PC-3 (cell line): ENCODE results near the gene PASK. TPM values are rescaled to one million over a fixed set of nuclear protein-coding genes. Genes with fewer than 3 reads are reported as not detected.

ENCODE experiments used
- ATAC-seq: fragments of 200-7000 bp; cut with Tn5 transposase; 2 replicates; pipeline ENCODE4 v1.9.1; 2020; ENCODE audit warnings: mild to moderate bottlenecking, moderate library complexity
- BruUV-seq: library from RNA; stranded (reverse); fragments of 400-500 nt; replicated peaks from 2 replicates; lab custom pipeline; 2021; lab: Mats Ljungman, UMichigan
- CTCF ChIA-PET: fragments of 300-600 bp; sonication (Branson Sonifier 250); formaldehyde crosslinking; loops from one replicate; lab custom pipeline; 2022; ENCODE audit warnings: antibody characterized with exemption; lab: Charles Lee
- POLR2A ChIA-PET: fragments of 300-600 bp; sonication (Branson Sonifier 250); formaldehyde crosslinking; loops from one replicate; lab custom pipeline; 2022; ENCODE audit warnings: antibody characterized with exemption; ENCODE audit not compliant: unreplicated experiment; lab: Charles Lee
- DNase-seq: peaks from one replicate; pipeline ENCODE4 v3.0.0-alpha.2; 2015
- H2AFZ ChIP-seq: fragments of 300-600 bp; sonication (generic); 2 replicates; pipeline ENCODE4 v1.6.0; 2016; ENCODE audit warnings: antibody characterized with exemption, low read length
- H3F3A ChIP-seq: fragments of 300-600 bp; sonication (generic); one replicate; pipeline ENCODE4 v1.6.0; 2017; ENCODE audit warnings: antibody characterized with exemption, low read length, control low read depth, mild to moderate bottlenecking; ENCODE audit not compliant: unreplicated experiment
- H3K27ac ChIP-seq: fragments of 300-600 bp; sonication (generic); 2 replicates; pipeline ENCODE4 v1.5.1; 2016; ENCODE audit warnings: mild to moderate bottlenecking, low read length
- H3K27me3 ChIP-seq: fragments of 300-600 bp; sonication (generic); 2 replicates; pipeline ENCODE4 v1.6.1; 2016; ENCODE audit warnings: low read length, mixed read lengths
- H3K36me3 ChIP-seq: fragments of 300-600 bp; sonication (generic); 2 replicates; pipeline ENCODE4 v1.6.1; 2016; ENCODE audit warnings: low read depth, mixed run types, low read length, mixed read lengths
- H3K4me1 ChIP-seq: fragments of 300-600 bp; sonication (generic); 2 replicates; pipeline ENCODE4 v1.5.1; 2016; ENCODE audit warnings: low read length; ENCODE audit not compliant: insufficient read depth
- H3K4me2 ChIP-seq: fragments of 300-600 bp; sonication (generic); 2 replicates; pipeline ENCODE4 v1.6.0; 2016; ENCODE audit warnings: low read length
- H3K4me3 ChIP-seq: fragments of 300-600 bp; sonication (generic); 2 replicates; pipeline ENCODE4 v1.5.1; 2016; ENCODE audit warnings: mild to moderate bottlenecking, low read length, mixed read lengths
- H3K79me2 ChIP-seq: fragments of 300-600 bp; sonication (generic); 2 replicates; pipeline ENCODE4 v1.6.1; 2017; ENCODE audit warnings: low read length, mixed read lengths
- H3K9ac ChIP-seq: fragments of 300-600 bp; sonication (generic); 2 replicates; pipeline ENCODE4 v1.6.0; 2016; ENCODE audit warnings: mild to moderate bottlenecking, low read length
- H3K9me2 ChIP-seq: fragments of 300-600 bp; sonication (generic); replicated peaks from 2 replicates; pipeline ENCODE4 v1.6.1; 2016; ENCODE audit warnings: mixed run types, low read length, mixed read lengths
- H3K9me3 ChIP-seq: fragments of 300-600 bp; sonication (generic); 2 replicates; pipeline ENCODE4 v1.6.1; 2016; ENCODE audit warnings: low read length, mixed read lengths
- H4K20me1 ChIP-seq: fragments of 300-600 bp; sonication (generic); 2 replicates; pipeline ENCODE4 v1.6.1; 2016; ENCODE audit warnings: low read length, mixed read lengths
- CTCF ChIP-seq: fragments of 300-600 bp; sonication (generic); conservative IDR thresholded peaks from 2 replicates; pipeline ENCODE4 v1.5.1; 2017; ENCODE audit warnings: antibody characterized with exemption, low read depth, mild to moderate bottlenecking, low read length
- EZH2 ChIP-seq: fragments of 300-600 bp; sonication (generic); IDR thresholded peaks from one replicate; pipeline ENCODE4 v1.6.1; 2017; ENCODE audit warnings: antibody characterized with exemption, mild to moderate bottlenecking, low read length; ENCODE audit not compliant: unreplicated experiment
- EZH2phosphoT487 ChIP-seq: fragments of 300-600 bp; sonication (generic); IDR thresholded peaks from 2 replicates; pipeline ENCODE4 v1.6.1; 2018; ENCODE audit warnings: mild to moderate bottlenecking, antibody characterized with exemption, low read length, borderline replicate concordance
- intact Hi-C: fragments of 100-400 bp; cut with micrococcal nuclease; formaldehyde crosslinking; loops from 2 replicates; pipeline ENCODE4 v1.9.0; 2023
- total RNA-seq: library from RNA; depleted of rRNA; stranded (reverse); fragments of >200 nt; gene quantifications from 2 replicates; pipeline ENCODE4 v1.2.3, GENCODE V29; 2014

Gene PASK
- total RNA-seq, 1 experiment from 2014 or later, result 4.1 TPM

GRCh38 chr2:241131531-241131930, 17.7 kb downstream of the PASK start:
- no peak overlapping the region for H3K4me2 ChIP-seq
- DNase-seq (no peak), ATAC-seq (no peak)
- BruUV-seq, result no TSS peak
- POLR2A ChIA-PET, result no interaction called here
- intact Hi-C loops, result no loop called here
- CTCF ChIA-PET, result no interaction called here
- H3K27ac ChIP-seq, result no peak overlapping the region
- no peak overlapping the region for H3K4me3 ChIP-seq
- no peak overlapping the region for H3K9ac ChIP-seq
- no peaks in the 10 kb centered on the region for H3F3A ChIP-seq
- H2AFZ ChIP-seq, result no peak overlapping the region
- no peaks in the 10 kb centered on the region for H3K36me3 ChIP-seq
- H3K9me3 ChIP-seq, result no peaks in the 10 kb centered on the region
- no peaks in the 10 kb centered on the region for H3K27me3 ChIP-seq
- H3K4me1 ChIP-seq, result no peaks in the 10 kb centered on the region
- TF ChIP-seq EZH2 (no peak), CTCF (no peak), EZH2phosphoT487 (no peak)
- no peaks in the 10 kb centered on the region for H3K79me2 ChIP-seq
- H4K20me1 ChIP-seq, result no peaks in the 10 kb centered on the region
- no peaks in the 10 kb centered on the region for H3K9me2 ChIP-seq

- H3F3A ChIP-seq, result no peaks in the 10 kb centered on the region
- no peak overlapping the region for H3K4me3 ChIP-seq
- intact Hi-C loops, result no loop called here
- H3K9ac ChIP-seq, result no peak overlapping the region
- ATAC-seq (no peak), DNase-seq (no peak)
- no peaks in the 10 kb centered on the region for H3K79me2 ChIP-seq
- H2AFZ ChIP-seq, result no peak overlapping the region
- TF ChIP-seq CTCF, result no peak
- H4K20me1 ChIP-seq, result no peaks in the 10 kb centered on the region
- no peaks in the 10 kb centered on the region for H3K4me1 ChIP-seq
- H3K36me3 ChIP-seq, result no peaks in the 10 kb centered on the region
- no peak overlapping the region for H3K27ac ChIP-seq
- ChIA-PET POLR2A (no interaction called here), CTCF (no interaction called here)
- BruUV-seq, result no TSS peak
- H3K4me2 ChIP-seq, result no peak overlapping the region
- no peaks in the 10 kb centered on the region for H3K9me3 ChIP-seq
- H3K27me3 ChIP-seq, result no peaks in the 10 kb centered on the region
- H3K9me2 ChIP-seq, result no peaks in the 10 kb centered on the region
Measured at GRCh38 chr2:241130316-241130715, 19.0 kb downstream of the PASK start.

GRCh38 chr2:241129086-241129871, 20.0 kb downstream of the PASK start:
- Histone ChIP-seq H3K4me1 (no peaks in the 10 kb centered on the region), H3K36me3 (no peaks in the 10 kb centered on the region), H3K9ac (no peak overlapping the region), H3F3A (no peaks in the 10 kb centered on the region), H4K20me1 (no peaks in the 10 kb centered on the region), H3K4me2 (no peak overlapping the region), H2AFZ (no peak overlapping the region), H3K9me3 (no peaks in the 10 kb centered on the region), H3K9me2 (no peaks in the 10 kb centered on the region), H3K79me2 (no peaks in the 10 kb centered on the region), H3K27me3 (no peaks in the 10 kb centered on the region), H3K27ac (no peak overlapping the region), H3K4me3 (no peak overlapping the region)
- DNase-seq (no peak), ATAC-seq (no peak)
- CTCF ChIA-PET, result no interaction called here
- no TSS peak for BruUV-seq
- TF ChIP-seq EZH2phosphoT487 (no peak), CTCF (no peak), EZH2 (no peak)
- POLR2A ChIA-PET, result no interaction called here
- intact Hi-C loops, result no loop called here
